ENCODE results near the gene LPAR2. TPM values are rescaled to one million over a fixed set of nuclear protein-coding genes. Genes with fewer than 3 reads are reported as not detected.
A peak's percentile ranks its signal among the peaks of the same experiment; 100 is the strongest.

Gene LPAR2
- polyA plus RNA-seq, 1 of the 3 experiments (the other 2 are of a cell fraction), result 4.5 TPM

- H3K27me3 ChIP-seq (ENCODE audit: insufficient read depth), result no peaks in the 10 kb centered on the region
- POLR2A ChIA-PET, result interaction anchor here (0.8 to 2.1 kb wide), 4 partner anchors 65 to 153 kb away, joined by 3 to 9 read pairs (median 4); partner anchors contain the start of genes ZNF14 and ZNF506
- H3K9ac ChIP-seq, result peak within 1 kb of the TSS; percentile 87
- peak within 1 kb of the TSS; percentile 66 to 71 for H3K4me3 ChIP-seq (ENCODE audit: low read depth in 2 of 2, low read length in 1 of 2)
- peak; percentile 95 for DNase-seq
- CTCF ChIA-PET, result interaction anchor here (0.9 kb wide), 1 partner anchor 24 kb away, joined by 3 read pairs; no protein-coding TSS in a partner anchor
- H3K36me3 ChIP-seq (replicated peaks in 1 of 2; ENCODE audit: control insufficient read depth in 1 of 2, insufficient read depth in 2 of 2, low read length in 1 of 2), result peaks cover 0 to 13% of the 10 kb centered on the region in 2 experiments
- H3K27ac ChIP-seq (ENCODE audit: low read depth in 2 of 2, low read length in 1 of 2), result peak within 1 kb of the TSS; percentile 48 to 51
- peak within 1 kb of the TSS; percentile 89 for H3K4me2 ChIP-seq
- peaks cover 20% of the 10 kb centered on the region for H3K79me2 ChIP-seq (ENCODE audit: insufficient read depth)
- no peaks in the 10 kb centered on the region for H4K20me1 ChIP-seq (ENCODE audit: insufficient read depth)
- H3K9me3 ChIP-seq, result no peaks in the 10 kb centered on the region
- 27% methylated on average over 17 of the region's 36 CpGs for WGBS (ENCODE audit: low lambda C conversion rate)
- H3F3A ChIP-seq (replicated peaks; ENCODE audit: insufficient read depth), result no peaks in the 10 kb centered on the region
- H3K9me2 ChIP-seq, result no peaks in the 10 kb centered on the region
- H3K4me1 ChIP-seq (ENCODE audit: control insufficient read depth in 1 of 2, insufficient read depth in 2 of 2, low read depth in 1 of 2, low read length in 1 of 2), result peaks cover 0 to 4% of the 10 kb centered on the region in 2 experiments; a peak in 1 of 4 replicates
- peak within 1 kb of the TSS; percentile 93 for H2AFZ ChIP-seq (ENCODE audit: low read depth)
- TF ChIP-seq TEAD4 (IDR thresholded peaks at IDR 0.05; ENCODE audit: borderline replicate concordance, insufficient read depth), result no peak
- TF ChIP-seq MEF2A (IDR thresholded peaks at IDR 0.05; ENCODE audit: borderline replicate concordance, low read depth), result no peak
- TF ChIP-seq ZBTB33 (IDR thresholded peaks at IDR 0.05; ENCODE audit: borderline replicate concordance, low read depth), result no peak
- no peak for TF ChIP-seq EP300 (IDR thresholded peaks at IDR 0.05; ENCODE audit: borderline replicate concordance in 1 of 2, low read depth in 1 of 2, low read length in 1 of 2)
- no peak for TF ChIP-seq USF1 (IDR thresholded peaks at IDR 0.05; ENCODE audit: borderline replicate concordance, low read depth)
- no peak for TF ChIP-seq SIN3A (IDR thresholded peaks at IDR 0.05; ENCODE audit: borderline replicate concordance, low read depth, low read length)
- TF ChIP-seq NRF1 (IDR thresholded peaks at IDR 0.05; ENCODE audit: low read depth, low read length), result no peak
- TF ChIP-seq TCF12 (IDR thresholded peaks at IDR 0.05), result no peak
- no peak for TF ChIP-seq NFIC (IDR thresholded peaks at IDR 0.05; ENCODE audit: borderline replicate concordance)
- no peak for TF ChIP-seq FOXM1 (IDR thresholded peaks at IDR 0.05; ENCODE audit: low read depth)
- TF ChIP-seq GATA2 (CRISPR knock-in tag; IDR thresholded peaks at IDR 0.05), result no peak
- TF ChIP-seq FOXJ3 (CRISPR knock-in tag; IDR thresholded peaks at IDR 0.05), result no peak
- no peak for TF ChIP-seq CHD2 (IDR thresholded peaks at IDR 0.05; ENCODE audit: low read length, partially characterized antibody)
- peak; percentile 98 for TF ChIP-seq PBX3 (IDR thresholded peaks at IDR 0.05)
- TF ChIP-seq SMC3 (IDR thresholded peaks at IDR 0.05; ENCODE audit: low read depth, low read length), result no peak
- TF ChIP-seq YY1 (IDR thresholded peaks at IDR 0.05; ENCODE audit: low read depth), result no peak
- TF ChIP-seq POLR2AphosphoS5 (IDR thresholded peaks at IDR 0.05; ENCODE audit: low read depth, low read length), result peak; percentile 86
- TF ChIP-seq IRF3 (IDR thresholded peaks at IDR 0.05; ENCODE audit: low read depth, low read length), result no peak
- TF ChIP-seq RAD21 (IDR thresholded peaks at IDR 0.05; ENCODE audit: low read length), result 0 out of 2 replicates have a peak, but pooled peaks have one; percentile 6
- TF ChIP-seq, protein P1, sequence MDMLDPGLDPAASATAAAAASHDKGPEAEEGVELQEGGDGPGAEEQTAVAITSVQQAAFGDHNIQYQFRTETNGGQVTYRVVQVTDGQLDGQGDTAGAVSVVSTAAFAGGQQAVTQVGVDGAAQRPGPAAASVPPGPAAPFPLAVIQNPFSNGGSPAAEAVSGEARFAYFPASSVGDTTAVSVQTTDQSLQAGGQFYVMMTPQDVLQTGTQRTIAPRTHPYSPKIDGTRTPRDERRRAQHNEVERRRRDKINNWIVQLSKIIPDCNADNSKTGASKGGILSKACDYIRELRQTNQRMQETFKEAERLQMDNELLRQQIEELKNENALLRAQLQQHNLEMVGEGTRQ (IDR thresholded peaks at IDR 0.05; ENCODE audit: borderline replicate concordance, low read depth, low read length), result no peak
- TF ChIP-seq ELF1 (IDR thresholded peaks at IDR 0.05), result peak; percentile 80
- TF ChIP-seq EZH2phosphoT487 (IDR thresholded peaks at IDR 0.05; ENCODE audit: borderline replicate concordance, low read depth), result no peak
- no peak for TF ChIP-seq REST (IDR thresholded peaks at IDR 0.05; ENCODE audit: low read depth, low read length)
Measured at GRCh38 chr19:19668230-19669012, 40.4 kb upstream of the LPAR2 start, which contains the start of gene ZNF101. ZNF101 (plus strand) TSS chr19:19668839; CDS start chr19:19668964, 125 bp downstream.
